Trophoblast cell (in vitro differentiated cells and primary cell): Measurements from ENCODE around the gene CCDC198.

Experiments used
- DNase-seq, 2 donors: peaks; one replicate each; pipeline ENCODE4 v3.0.0-alpha.2; 2016
- H2AFZ ChIP-seq: 2 replicates; pipeline ENCODE4 v1.6.1; 2013; ENCODE audit warnings: low read length, moderate library complexity, mild to moderate bottlenecking; ENCODE audit not compliant: insufficient read depth, poor library complexity
- H2AK5ac ChIP-seq: 2 replicates; pipeline ENCODE4 v1.6.1; 2013; ENCODE audit warnings: mild to moderate bottlenecking, low read length
- H2BK120ac ChIP-seq: 2 replicates; pipeline ENCODE4 v1.6.1; 2013; ENCODE audit warnings: low read length, mild to moderate bottlenecking, moderate library complexity; ENCODE audit not compliant: insufficient read depth, poor library complexity
- H2BK12ac ChIP-seq: 2 replicates; pipeline ENCODE4 v1.6.1; 2013; ENCODE audit warnings: mild to moderate bottlenecking, low read length, moderate library complexity
- H2BK5ac ChIP-seq: 2 replicates; pipeline ENCODE4 v1.6.1; 2013; ENCODE audit warnings: low read length, low read depth, moderate library complexity, mild to moderate bottlenecking; ENCODE audit not compliant: poor library complexity
- H3K14ac ChIP-seq: 2 replicates; pipeline ENCODE4 v1.6.1; 2013; ENCODE audit warnings: mild to moderate bottlenecking, low read length
- H3K18ac ChIP-seq: 2 replicates; pipeline ENCODE4 v1.6.1; 2013; ENCODE audit warnings: mild to moderate bottlenecking, low read length
- H3K23ac ChIP-seq: 2 replicates; pipeline ENCODE4 v1.6.1; 2013; ENCODE audit warnings: low read length
- H3K27ac ChIP-seq: 2 replicates; pipeline ENCODE4 v1.5.1; 2013; ENCODE audit warnings: low read depth, mild to moderate bottlenecking, inconsistent platforms, low read length, moderate library complexity
- H3K27me3 ChIP-seq: 2 replicates; pipeline ENCODE4 v1.6.1; 2013; ENCODE audit warnings: inconsistent platforms, mild to moderate bottlenecking, low read length, moderate library complexity; ENCODE audit not compliant: insufficient read depth
- H3K36me3 ChIP-seq, 2 experiments: 1 replicate in 1 of 2; 2 replicates in 1 of 2; pipeline ENCODE4 v1.6.1; 2013; ENCODE audit warnings: low read length in 2 of 2, mild to moderate bottlenecking in 2 of 2, moderate library complexity in 1 of 2; ENCODE audit not compliant: insufficient read depth in 2 of 2, control insufficient read depth in 1 of 2
- H3K4ac ChIP-seq: 2 replicates; pipeline ENCODE4 v1.6.1; 2013; ENCODE audit warnings: low read depth, mild to moderate bottlenecking, low read length, moderate library complexity
- H3K4me1 ChIP-seq, 2 experiments: 1 replicate in 1 of 2; 2 replicates in 1 of 2; pipeline ENCODE4 v1.6.1; 2013; ENCODE audit warnings: low read length in 2 of 2, mild to moderate bottlenecking in 2 of 2, moderate library complexity in 1 of 2; ENCODE audit not compliant: insufficient read depth in 2 of 2, control insufficient read depth in 1 of 2
- H3K4me2 ChIP-seq: 2 replicates; pipeline ENCODE4 v1.6.1; 2013; ENCODE audit warnings: inconsistent platforms, mild to moderate bottlenecking, low read length, moderate library complexity
- H3K4me3 ChIP-seq: 2 replicates; pipeline ENCODE4 v1.5.1; 2013; ENCODE audit warnings: mild to moderate bottlenecking, low read depth, low read length, inconsistent platforms
- H3K79me1 ChIP-seq: one replicate; pipeline ENCODE4 v1.6.1; 2013; ENCODE audit warnings: low read length
- H3K79me2 ChIP-seq: 2 replicates; pipeline ENCODE4 v1.6.1; 2013; ENCODE audit warnings: low read length, mild to moderate bottlenecking; ENCODE audit not compliant: control insufficient read depth, insufficient read depth, poor library complexity
- H3K9ac ChIP-seq: 2 replicates; pipeline ENCODE4 v1.6.1; 2013; ENCODE audit warnings: mild to moderate bottlenecking, low read length
- H3K9me3 ChIP-seq: 2 replicates; pipeline ENCODE4 v1.6.1; 2013; ENCODE audit warnings: low read depth, mild to moderate bottlenecking, control low read depth, inconsistent platforms, low read length; ENCODE audit not compliant: insufficient read depth
- H4K12ac ChIP-seq: 2 replicates; pipeline ENCODE4 v1.6.1; 2013; ENCODE audit warnings: low read depth, mild to moderate bottlenecking, low read length, moderate library complexity
- H4K8ac ChIP-seq: 2 replicates; pipeline ENCODE4 v1.6.1; 2013; ENCODE audit warnings: low read depth, mild to moderate bottlenecking, low read length, moderate library complexity
- H4K91ac ChIP-seq: one replicate; pipeline ENCODE4 v1.6.1; 2013; ENCODE audit warnings: low read depth, mild to moderate bottlenecking, low read length, moderate library complexity
- WGBS: extraction: QIAGEN DNeasy Blood & Tissue Kit; methylation state at CpG from one replicate; pipeline ENCODE4 v1.1.7; 2013; ENCODE audit warnings: missing lambda C conversion rate; ENCODE audit not compliant: insufficient read length, insufficient coverage; ENCODE audit errors: extremely low coverage; 5-methylcytosine and 5-hydroxymethylcytosine counted together

CCDC198 gene

DNA sequence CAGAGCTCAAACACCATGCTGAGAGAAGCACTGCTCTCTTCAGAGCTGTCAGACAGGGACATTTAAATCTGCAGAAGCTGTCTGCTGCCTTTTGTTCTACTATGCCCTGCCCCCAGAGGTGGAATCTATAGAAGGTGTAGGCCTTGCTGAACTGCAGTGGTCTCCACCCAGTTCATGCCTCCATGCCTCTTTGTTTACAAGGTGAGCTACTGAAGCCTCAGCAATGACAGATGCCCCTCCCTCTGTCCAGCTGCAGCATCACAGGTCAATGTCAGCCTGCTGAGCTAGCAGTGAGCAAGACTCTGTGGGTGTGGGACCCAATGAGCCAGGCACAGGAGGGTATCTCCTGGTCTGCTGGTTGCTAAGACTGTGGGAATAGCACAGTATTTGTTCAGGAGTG, 25.4 kb upstream of the CCDC198 start:
- Histone ChIP-seq H2BK12ac (no peak overlapping the region), H3K27me3 (no peaks in the 10 kb centered on the region), H3K36me3 (no peaks in the 10 kb centered on the region), H2AFZ (no peak overlapping the region), H3K9me3 (no peaks in the 10 kb centered on the region), H3K4ac (no peak overlapping the region), H3K4me2 (no peak overlapping the region), H3K27ac (no peak overlapping the region), H3K79me2 (no peaks in the 10 kb centered on the region), H4K8ac (no peak overlapping the region), H3K9ac (no peak overlapping the region), H3K4me1 (no peaks in the 10 kb centered on the region), H4K12ac (no peak overlapping the region), H3K18ac (no peak overlapping the region), H2BK120ac (no peak overlapping the region), H3K79me1 (no peaks in the 10 kb centered on the region), H3K4me3 (no peak overlapping the region), H3K14ac (no peak overlapping the region), H2BK5ac (no peak overlapping the region), H2AK5ac (no peak overlapping the region), H4K91ac (no peak overlapping the region), H3K23ac (no peak overlapping the region)
- no peak for DNase-seq

DNA sequence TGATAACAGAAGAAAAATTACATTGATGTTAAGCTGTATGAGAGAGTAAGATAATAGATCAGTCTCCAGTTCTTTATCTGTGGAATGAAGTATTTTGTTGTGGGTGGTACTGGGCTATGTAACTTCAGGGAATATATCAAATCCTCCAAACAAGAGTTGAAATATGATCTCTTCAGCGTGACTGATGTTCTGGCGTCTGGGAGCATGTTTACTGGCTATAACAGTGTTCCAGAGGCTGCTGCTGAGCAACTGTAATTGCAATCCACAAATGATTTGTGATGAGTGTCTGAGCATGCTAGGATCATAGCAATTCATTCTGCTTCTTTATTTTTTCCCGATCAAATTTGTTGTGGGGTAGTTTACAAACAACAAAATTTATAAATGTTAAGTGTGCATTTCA, 18.6 kb upstream of the CCDC198 start:
- Histone ChIP-seq H3K4ac (no peak overlapping the region), H4K8ac (no peak overlapping the region), H3K18ac (no peak overlapping the region), H3K14ac (no peak overlapping the region), H2BK12ac (no peak overlapping the region), H3K9ac (no peak overlapping the region), H3K79me1 (no peaks in the 10 kb centered on the region), H4K91ac (no peak overlapping the region), H3K9me3 (no peaks in the 10 kb centered on the region), H3K27ac (no peak overlapping the region), H3K36me3 (no peaks in the 10 kb centered on the region), H3K4me2 (no peak overlapping the region), H2AK5ac (no peak overlapping the region), H2AFZ (no peak overlapping the region), H3K79me2 (no peaks in the 10 kb centered on the region), H3K27me3 (no peaks in the 10 kb centered on the region), H3K4me3 (no peak overlapping the region), H3K23ac (no peak overlapping the region), H2BK5ac (no peak overlapping the region), H4K12ac (no peak overlapping the region), H3K4me1 (no peaks in the 10 kb centered on the region), H2BK120ac (no peak overlapping the region)
- no CpG with 5 or more reads among the region's 3 CpGs for WGBS
- no peak for DNase-seq

DNA sequence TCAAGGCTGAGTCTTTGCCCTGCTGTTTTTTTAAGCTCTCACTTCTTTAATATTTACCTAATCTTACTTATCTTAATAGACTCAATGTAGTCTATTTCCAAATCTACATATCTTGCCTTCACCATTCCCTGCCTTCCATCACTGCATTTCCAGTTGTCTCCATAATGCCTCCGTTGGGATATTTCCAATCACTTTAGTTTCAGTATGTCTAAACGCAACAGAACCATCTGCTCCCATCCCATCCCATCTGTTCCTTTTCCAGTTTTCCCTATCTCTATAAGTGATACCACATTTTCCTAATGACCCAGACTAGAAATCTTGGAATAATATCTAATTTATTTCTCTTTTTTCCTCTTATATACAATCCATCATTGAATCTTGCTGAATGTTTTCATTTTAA, 15.1 kb upstream of the CCDC198 start:
- no peaks in the 10 kb centered on the region for H3K9me3 ChIP-seq
- no peaks in the 10 kb centered on the region for H3K4me1 ChIP-seq
- no peaks in the 10 kb centered on the region for H3K27me3 ChIP-seq
- H3K79me2 ChIP-seq: no peaks in the 10 kb centered on the region
- no peak overlapping the region for H4K12ac ChIP-seq
- no peak overlapping the region for H4K91ac ChIP-seq
- no CpG with 5 or more reads among the region's 2 CpGs for WGBS
- H3K9ac ChIP-seq: no peak overlapping the region
- no peak overlapping the region for H3K4me3 ChIP-seq
- no peak overlapping the region for H3K4ac ChIP-seq
- no peak overlapping the region for H3K18ac ChIP-seq
- no peak overlapping the region for H2AK5ac ChIP-seq
- H3K27ac ChIP-seq: no peak overlapping the region
- no peaks in the 10 kb centered on the region for H3K36me3 ChIP-seq
- no peak overlapping the region for H2BK5ac ChIP-seq
- no peak overlapping the region for H2AFZ ChIP-seq
- H3K4me2 ChIP-seq: no peak overlapping the region
- H2BK120ac ChIP-seq: no peak overlapping the region
- H2BK12ac ChIP-seq: no peak overlapping the region
- no peak overlapping the region for H4K8ac ChIP-seq
- no peak overlapping the region for H3K14ac ChIP-seq
- no peak for DNase-seq
- H3K79me1 ChIP-seq: no peaks in the 10 kb centered on the region
- H3K23ac ChIP-seq: no peak overlapping the region

- Histone ChIP-seq H3K18ac (no peak overlapping the region), H4K91ac (no peak overlapping the region), H3K4ac (no peak overlapping the region), H2AFZ (no peak overlapping the region), H3K27me3 (no peaks in the 10 kb centered on the region), H2BK120ac (no peak overlapping the region), H2AK5ac (no peak overlapping the region), H3K23ac (no peak overlapping the region), H3K27ac (no peak overlapping the region), H3K14ac (no peak overlapping the region), H3K4me3 (no peak overlapping the region), H2BK12ac (no peak overlapping the region), H4K12ac (no peak overlapping the region), H3K9me3 (no peaks in the 10 kb centered on the region), H3K4me2 (no peak overlapping the region), H3K4me1 (peaks cover 0 to 3% of the 10 kb centered on the region in 2 experiments), H2BK5ac (no peak overlapping the region), H3K79me2 (no peaks in the 10 kb centered on the region), H3K79me1 (no peaks in the 10 kb centered on the region), H3K36me3 (no peaks in the 10 kb centered on the region), H4K8ac (no peak overlapping the region), H3K9ac (no peak overlapping the region)
- WGBS: no CpG with 5 or more reads among the region's 8 CpGs
- no peak for DNase-seq
Observed at GRCh38 chr14:57502586-57503254, 9.1 kb upstream of the CCDC198 start.
